ENCODE measurements around the gene MPG. TPM values are rescaled to one million over a fixed set of nuclear protein-coding genes. Genes with fewer than 3 reads are reported as not detected.

MPG gene
- total RNA-seq, 1 donor from 2014 or later: 21.2 TPM

DNA sequence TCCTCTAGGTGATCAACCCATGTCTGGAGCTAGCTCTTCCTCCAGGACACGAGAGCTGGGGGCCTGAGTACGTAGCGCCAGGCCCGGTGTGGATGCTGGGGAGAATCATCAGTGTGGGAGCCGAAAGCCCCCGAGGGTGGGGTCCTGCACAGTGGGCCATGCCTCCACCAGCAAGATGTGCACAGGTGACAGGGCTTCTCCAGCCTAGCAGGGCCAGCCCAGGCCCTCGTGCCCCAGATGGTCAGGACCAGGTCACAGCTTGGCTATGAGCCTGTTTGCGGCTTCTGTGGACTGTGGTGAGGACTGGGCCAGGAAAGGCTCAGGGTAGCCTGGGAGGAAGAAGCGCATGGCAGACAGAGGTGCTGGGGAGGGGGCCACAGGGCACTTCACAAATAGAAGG is 7.8 kb downstream of the MPG start:
- H3K79me2 ChIP-seq (ENCODE audit: low read depth): no peaks in the 10 kb centered on the region
- peaks cover 5% of the 10 kb centered on the region for H3K4me1 Mint-ChIP-seq

DNA sequence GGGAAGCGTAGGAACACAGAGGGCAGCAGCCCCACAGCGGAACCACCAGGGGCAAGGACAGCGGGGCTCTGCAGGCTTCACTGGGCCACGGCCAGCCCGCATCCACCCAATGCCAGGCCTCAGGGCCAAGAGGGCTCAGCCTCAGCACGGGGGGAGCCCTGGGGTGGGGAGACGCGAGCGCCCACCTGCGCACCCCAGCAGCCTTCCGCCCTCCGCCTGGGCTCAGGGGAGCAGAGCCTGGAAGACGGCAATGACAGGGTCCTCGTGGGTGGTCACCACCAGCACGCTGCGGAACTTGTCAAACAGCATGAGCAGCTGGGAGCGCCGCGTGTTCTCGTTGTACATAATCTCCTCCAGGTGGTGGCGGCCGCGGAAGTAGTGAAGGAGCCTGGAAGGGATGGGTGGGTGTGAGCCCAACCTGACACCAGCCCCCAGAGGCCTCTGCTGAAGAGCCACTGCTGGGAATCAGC is 8.5 kb downstream of the MPG start:
- no peak for DNase-seq (ENCODE audit: low spot score)
- peaks cover 4% of the 10 kb centered on the region for H3F3A ChIP-seq (ENCODE audit: low read depth)
- H3K9me3 ChIP-seq (ENCODE audit: low read depth): no peaks in the 10 kb centered on the region
- H4K20me1 ChIP-seq (ENCODE audit: low read depth): peaks cover 4% of the 10 kb centered on the region
- no peaks in the 10 kb centered on the region for H3K9me3 Mint-ChIP-seq
- H3K4me2 ChIP-seq: no peak overlapping the region
- no peaks in the 10 kb centered on the region for H3K27me3 ChIP-seq
- no peaks in the 10 kb centered on the region for H3K36me3 ChIP-seq
- H3K4me3 Mint-ChIP-seq: no peak overlapping the region
- H3K79me2 ChIP-seq (ENCODE audit: low read depth): no peaks in the 10 kb centered on the region
- H3K27ac Mint-ChIP-seq: no peak overlapping the region
- no peak overlapping the region for H3K4me3 ChIP-seq
- no peak overlapping the region for H3K27ac ChIP-seq
- no peaks in the 10 kb centered on the region for H3K4me1 ChIP-seq
- H2AFZ ChIP-seq (replicated peaks): no peak overlapping the region
- no peak overlapping the region for H3K9ac ChIP-seq
- TF ChIP-seq EZH2 (IDR thresholded peaks at IDR 0.05): no peak
- TF ChIP-seq, protein P1, sequence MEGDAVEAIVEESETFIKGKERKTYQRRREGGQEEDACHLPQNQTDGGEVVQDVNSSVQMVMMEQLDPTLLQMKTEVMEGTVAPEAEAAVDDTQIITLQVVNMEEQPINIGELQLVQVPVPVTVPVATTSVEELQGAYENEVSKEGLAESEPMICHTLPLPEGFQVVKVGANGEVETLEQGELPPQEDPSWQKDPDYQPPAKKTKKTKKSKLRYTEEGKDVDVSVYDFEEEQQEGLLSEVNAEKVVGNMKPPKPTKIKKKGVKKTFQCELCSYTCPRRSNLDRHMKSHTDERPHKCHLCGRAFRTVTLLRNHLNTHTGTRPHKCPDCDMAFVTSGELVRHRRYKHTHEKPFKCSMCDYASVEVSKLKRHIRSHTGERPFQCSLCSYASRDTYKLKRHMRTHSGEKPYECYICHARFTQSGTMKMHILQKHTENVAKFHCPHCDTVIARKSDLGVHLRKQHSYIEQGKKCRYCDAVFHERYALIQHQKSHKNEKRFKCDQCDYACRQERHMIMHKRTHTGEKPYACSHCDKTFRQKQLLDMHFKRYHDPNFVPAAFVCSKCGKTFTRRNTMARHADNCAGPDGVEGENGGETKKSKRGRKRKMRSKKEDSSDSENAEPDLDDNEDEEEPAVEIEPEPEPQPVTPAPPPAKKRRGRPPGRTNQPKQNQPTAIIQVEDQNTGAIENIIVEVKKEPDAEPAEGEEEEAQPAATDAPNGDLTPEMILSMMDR (IDR thresholded peaks at IDR 0.05): no peak
- TF ChIP-seq EZH2phosphoT487 (IDR thresholded peaks at IDR 0.05): no peak
- H3K36me3 Mint-ChIP-seq: peaks cover 15% of the 10 kb centered on the region
- H3K27me3 Mint-ChIP-seq (ENCODE audit: insufficient read depth, low read depth): peaks cover 8% of the 10 kb centered on the region
- H3K4me1 Mint-ChIP-seq: peaks cover 5% of the 10 kb centered on the region

More for the DNA sequence above, 7.8 kb downstream of the MPG start:
- peaks cover 8% of the 10 kb centered on the region for H3K27me3 Mint-ChIP-seq (ENCODE audit: insufficient read depth, low read depth)
- no peak for TF ChIP-seq EZH2phosphoT487 (IDR thresholded peaks at IDR 0.05)
- TF ChIP-seq, protein P1 (IDR thresholded peaks at IDR 0.05): no peak
- TF ChIP-seq EZH2 (IDR thresholded peaks at IDR 0.05): no peak
- H2AFZ ChIP-seq (replicated peaks): no peak overlapping the region
- no peaks in the 10 kb centered on the region for H3K9me3 Mint-ChIP-seq
- H3K36me3 ChIP-seq: no peaks in the 10 kb centered on the region
- H3K4me2 ChIP-seq: no peak overlapping the region
- no peak overlapping the region for H3K27ac ChIP-seq
- H3K9me3 ChIP-seq (ENCODE audit: low read depth): no peaks in the 10 kb centered on the region
- no peak for DNase-seq (ENCODE audit: low spot score)
- no peak overlapping the region for H3K9ac ChIP-seq
- H3K4me3 ChIP-seq: no peak overlapping the region
- peak overlapping the region; percentile 48 for H3K4me3 Mint-ChIP-seq
- H3F3A ChIP-seq (ENCODE audit: low read depth): no peaks in the 10 kb centered on the region
- no peaks in the 10 kb centered on the region for H3K4me1 ChIP-seq
- no peak overlapping the region for H3K27ac Mint-ChIP-seq
- peaks cover 4% of the 10 kb centered on the region for H4K20me1 ChIP-seq (ENCODE audit: low read depth)
- H3K27me3 ChIP-seq: no peaks in the 10 kb centered on the region
- peaks cover 15% of the 10 kb centered on the region for H3K36me3 Mint-ChIP-seq

DNA sequence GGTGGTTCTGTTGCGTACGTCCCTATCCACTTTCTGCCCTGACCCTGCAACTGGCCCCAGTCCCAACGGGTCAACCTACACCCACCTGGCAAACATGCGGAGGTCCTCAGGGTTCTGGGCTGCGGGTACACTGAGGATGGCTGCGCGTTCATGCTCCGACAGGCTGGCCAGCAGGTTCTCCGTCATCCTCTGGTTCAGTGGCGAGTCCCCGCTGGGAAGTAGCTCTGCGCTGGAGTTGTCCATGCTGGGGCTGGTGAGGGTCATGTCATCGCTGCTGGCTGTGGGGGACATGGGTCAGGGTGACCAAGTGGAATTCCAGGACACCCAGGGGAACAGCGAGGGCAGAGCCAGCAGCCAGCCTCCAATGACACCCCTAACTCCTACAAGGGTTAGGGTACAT is 10.6 kb downstream of the MPG start:
- peaks cover 4% of the 10 kb centered on the region for H3K4me1 Mint-ChIP-seq
- peaks cover 8% of the 10 kb centered on the region for H3K27me3 Mint-ChIP-seq (ENCODE audit: insufficient read depth, low read depth)
- no peak for TF ChIP-seq EZH2 (IDR thresholded peaks at IDR 0.05)
- TF ChIP-seq EZH2phosphoT487 (IDR thresholded peaks at IDR 0.05): no peak
- TF ChIP-seq, protein P1 (IDR thresholded peaks at IDR 0.05): no peak
- H3K27ac Mint-ChIP-seq: no peak overlapping the region
- Histone ChIP-seq H3K79me2 (ENCODE audit: low read depth) (no peaks in the 10 kb centered on the region), H3K4me2 (no peak overlapping the region), H3K27ac (no peak overlapping the region), H4K20me1 (ENCODE audit: low read depth) (peaks cover 4% of the 10 kb centered on the region), H2AFZ (replicated peaks) (no peak overlapping the region), H3K4me1 (no peaks in the 10 kb centered on the region), H3K36me3 (no peaks in the 10 kb centered on the region), H3F3A (ENCODE audit: low read depth) (peaks cover 5% of the 10 kb centered on the region), H3K9ac (no peak overlapping the region), H3K27me3 (no peaks in the 10 kb centered on the region), H3K4me3 (no peak overlapping the region), H3K9me3 (ENCODE audit: low read depth) (no peaks in the 10 kb centered on the region)
- DNase-seq (ENCODE audit: low spot score): no peak
- H3K4me3 Mint-ChIP-seq: no peak overlapping the region
- peaks cover 12% of the 10 kb centered on the region for H3K36me3 Mint-ChIP-seq
- H3K9me3 Mint-ChIP-seq: no peaks in the 10 kb centered on the region
